Stimulated activated CD8-positive, alpha-beta memory T cell treated with anti-CD3 and anti-CD28 coated beads, Interleukin-7, amount 100 ng/mL, for 1 hour (primary cell): ENCODE data around the gene PDE7B.

ENCODE experiments used
- DNase-seq, 2 donors: peaks; one replicate each; pipeline ENCODE4 v3.0.0-alpha.2; 2020; ENCODE audit warnings: low read depth in 2 of 2

PDE7B gene

DNA sequence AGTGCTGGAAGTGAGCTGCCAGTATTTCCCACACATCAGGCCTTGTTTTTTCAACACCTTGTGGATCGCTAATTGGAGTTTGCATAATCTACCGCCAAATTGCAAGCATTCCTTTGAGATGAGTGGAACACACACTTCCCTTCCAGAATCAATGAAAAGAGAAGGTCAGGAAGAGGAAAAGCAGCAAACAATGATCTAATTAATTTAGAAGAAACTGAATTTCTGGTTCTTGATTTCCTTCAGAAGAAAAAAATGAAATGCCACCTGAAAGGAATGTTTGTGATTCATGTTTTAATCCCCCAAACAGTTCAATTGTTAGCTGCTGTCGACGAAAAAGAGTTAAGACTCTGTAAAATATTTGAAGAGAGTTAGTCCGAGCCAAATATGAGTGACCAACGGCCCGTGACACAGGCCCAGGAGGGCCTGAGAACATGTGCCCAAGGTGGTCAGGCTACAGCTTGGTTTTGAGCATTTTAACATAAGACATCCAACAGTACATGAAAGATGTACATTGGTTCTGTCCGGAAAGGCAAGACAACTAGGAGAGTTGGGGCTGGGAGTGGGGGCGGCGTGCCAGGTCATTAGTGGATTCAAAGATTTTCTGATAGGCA lies 216.3 kb downstream of the PDE7B start:
- no peak for DNase-seq

DNA sequence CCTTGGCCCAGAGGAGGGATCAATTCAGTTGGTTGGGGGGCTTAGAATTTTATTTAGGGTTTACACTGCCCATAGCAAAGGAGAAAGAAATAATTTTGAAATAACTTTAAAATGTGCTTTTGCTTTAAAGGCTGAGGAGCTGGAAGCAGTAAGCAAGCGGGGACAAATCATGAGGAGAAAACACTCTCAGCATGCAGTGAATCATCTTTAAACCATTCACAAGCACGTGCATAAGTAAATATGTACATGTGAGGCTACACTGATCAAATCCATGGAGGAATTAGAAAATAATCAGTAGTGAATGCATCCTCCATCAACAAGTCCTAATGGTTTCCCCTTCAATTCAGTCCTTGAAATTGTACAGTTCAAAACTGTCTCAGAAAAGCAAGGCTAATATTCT lies 217.6 kb downstream of the PDE7B start:
- no peak for DNase-seq

DNA sequence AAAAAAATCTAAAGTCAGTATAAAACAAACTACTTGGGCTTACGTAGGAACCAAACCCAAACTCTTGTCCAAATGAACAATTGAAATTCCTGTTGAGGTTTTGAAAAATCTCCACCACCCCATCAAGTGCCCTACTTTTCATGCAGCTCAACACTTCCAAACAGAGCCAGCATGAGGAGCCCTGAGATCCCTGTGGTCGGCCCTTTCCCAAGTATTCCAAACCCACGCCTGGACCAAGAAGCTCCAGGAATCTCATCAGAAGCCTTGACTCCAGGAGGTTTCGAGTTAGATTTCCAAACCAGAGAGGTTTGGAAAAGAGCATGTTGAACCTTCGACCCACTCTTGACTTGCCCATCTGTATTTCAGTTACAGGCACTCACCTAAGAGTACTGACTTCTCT lies 219.3 kb downstream of the PDE7B start:
- DNase-seq: no peak

DNA sequence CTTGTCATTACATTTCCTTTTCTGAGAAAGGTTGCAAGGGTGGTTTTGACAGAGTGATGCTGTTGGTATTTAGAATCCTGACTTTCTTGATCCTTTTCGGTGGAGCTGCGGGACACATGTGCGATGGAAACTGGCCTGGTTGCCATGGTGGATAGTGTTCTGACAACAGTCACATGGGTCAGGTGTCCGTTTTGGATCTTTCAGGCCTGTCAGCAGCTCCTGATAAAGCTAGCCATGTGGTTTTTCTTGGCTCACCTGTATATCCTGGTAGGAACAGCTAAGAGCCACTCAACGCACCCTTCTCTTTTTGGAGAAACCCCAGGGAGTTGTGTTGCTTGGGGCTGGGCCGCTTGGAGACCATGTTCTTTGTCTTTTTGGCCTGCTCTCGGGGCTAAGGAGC lies 221.2 kb downstream of the PDE7B start:
- no peak for DNase-seq

DNA sequence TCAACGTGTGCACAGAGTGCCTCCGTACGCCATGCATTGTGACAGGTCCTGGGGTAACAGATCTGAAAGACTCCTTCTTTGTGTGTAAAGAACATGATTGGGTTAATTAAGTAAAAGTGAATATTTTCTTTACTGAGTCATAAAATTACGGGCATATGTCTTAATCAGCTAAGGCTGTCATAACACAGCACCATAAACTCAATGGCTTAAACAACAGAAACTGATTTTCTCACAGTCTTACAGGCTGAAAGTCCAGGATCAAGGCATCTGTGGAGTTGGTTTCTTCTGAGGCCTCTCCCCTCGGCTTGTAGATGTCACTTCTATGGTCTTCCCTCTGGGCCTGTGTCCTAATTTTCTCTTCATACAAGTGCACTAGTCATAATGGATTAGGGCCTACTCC lies 221.7 kb downstream of the PDE7B start:
- DNase-seq: no peak

GRCh38 chr6:136076496-136076895 lies 225.0 kb downstream of the PDE7B start:
- no peak for DNase-seq

GRCh38 chr6:136077834-136078576 lies 226.5 kb downstream of the PDE7B start:
- DNase-seq: no peak

DNA sequence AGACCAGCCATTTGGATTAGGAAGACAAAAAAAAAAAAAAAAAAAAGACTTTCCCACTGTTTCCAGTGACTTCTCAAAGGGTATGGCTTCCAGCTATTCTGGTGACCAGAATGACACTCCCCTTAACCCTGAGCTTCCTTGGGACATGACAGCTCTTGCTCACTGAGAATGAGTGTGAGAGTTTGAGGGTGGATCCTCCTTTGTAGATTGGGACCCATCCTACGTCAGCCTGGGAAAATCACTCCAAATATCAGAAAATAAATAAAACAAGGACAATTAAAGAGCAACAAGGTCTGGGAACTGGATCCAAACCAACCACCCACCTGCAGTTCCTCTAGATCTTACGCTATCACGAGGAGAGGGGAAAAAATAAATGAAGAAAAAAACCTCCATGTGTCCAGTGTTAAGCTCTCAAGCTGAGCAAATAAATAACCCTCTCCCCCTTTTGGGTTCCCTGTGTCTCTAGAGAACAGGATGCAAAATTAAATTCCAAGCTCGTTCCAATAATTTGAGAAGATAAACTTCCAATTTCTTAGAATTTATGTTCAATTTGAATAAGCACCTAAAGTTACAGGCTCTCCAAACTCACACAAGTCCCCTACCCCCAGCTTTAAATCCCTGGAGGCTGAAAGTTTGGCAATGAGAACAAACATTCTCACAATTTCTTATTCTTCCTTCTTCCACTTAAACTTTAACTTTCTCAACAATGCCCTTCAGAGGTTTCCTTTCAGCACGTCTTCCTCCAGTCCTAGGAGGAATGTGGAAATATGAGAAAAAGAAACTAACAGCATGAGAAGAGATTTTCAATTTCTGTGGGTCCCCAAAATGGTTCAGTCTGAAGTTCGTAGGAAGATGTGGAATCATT lies 228.4 kb downstream of the PDE7B start:
- DNase-seq: no peak

DNA sequence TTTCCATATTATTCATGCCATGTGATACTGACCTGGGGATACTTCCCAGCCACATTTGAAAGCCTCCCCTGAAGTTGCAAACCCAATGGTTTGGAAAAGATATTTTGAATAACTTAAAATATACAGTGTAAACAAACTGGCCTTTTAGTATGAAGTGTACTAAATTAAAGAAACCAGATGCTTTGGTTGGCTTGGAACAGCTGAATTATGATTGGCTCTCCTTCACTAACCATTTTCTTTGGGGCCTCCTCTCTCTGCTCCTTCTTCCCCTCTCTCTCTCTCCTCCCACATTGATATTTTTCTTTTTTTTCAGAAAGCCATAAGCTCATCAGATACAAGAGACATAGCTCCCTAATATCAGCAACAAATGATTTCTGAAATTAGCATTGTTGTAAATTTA lies 232.0 kb downstream of the PDE7B start:
- DNase-seq: no peak

DNA sequence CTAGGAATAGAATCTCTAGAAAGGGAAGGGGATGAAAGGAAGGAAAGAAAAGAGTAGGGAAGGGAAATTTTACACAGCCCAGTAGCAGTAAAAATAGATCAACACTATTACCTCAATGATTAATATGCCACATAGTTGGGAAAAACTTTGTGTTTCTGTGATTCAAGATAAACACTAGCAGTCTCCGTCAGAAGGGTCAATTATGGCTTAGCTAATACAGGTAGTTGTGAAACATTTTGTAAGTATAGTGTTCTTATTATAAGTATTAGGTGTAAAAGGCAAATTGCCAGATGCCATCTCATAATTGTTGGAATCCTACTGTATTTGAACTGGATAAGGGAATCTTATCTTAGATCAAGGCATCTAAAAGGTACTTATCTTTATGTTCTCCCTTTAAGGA lies 232.9 kb downstream of the PDE7B start:
- DNase-seq: no peak

- no peak for DNase-seq
Observed at GRCh38 chr6:136085370-136086115, 234.0 kb downstream of the PDE7B start.

DNA sequence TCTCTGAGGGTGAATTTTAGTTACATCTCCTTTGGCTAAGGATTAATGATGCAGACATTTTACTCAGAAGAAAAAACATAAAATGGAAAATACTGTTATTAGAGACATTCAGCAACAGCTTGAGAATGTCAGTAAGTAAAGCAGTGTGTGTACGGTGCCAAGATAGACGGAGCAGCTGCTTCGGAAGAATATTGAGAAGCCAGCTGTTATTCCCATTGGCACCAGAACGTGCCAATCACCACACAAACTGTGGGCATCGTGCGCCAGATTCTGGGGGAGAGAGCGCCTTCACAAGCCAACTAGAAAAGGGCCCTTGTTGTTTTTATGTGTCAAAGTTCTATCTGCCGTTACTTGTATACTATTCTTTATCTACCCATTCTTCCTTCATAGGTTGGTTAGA lies 235.2 kb downstream of the PDE7B start:
- no peak for DNase-seq

- DNase-seq: no peak
Observed at GRCh38 chr6:136087986-136088385, 236.5 kb downstream of the PDE7B start.

- no peak for DNase-seq
Observed at GRCh38 chr6:136088693-136089092, 237.2 kb downstream of the PDE7B start.

DNA sequence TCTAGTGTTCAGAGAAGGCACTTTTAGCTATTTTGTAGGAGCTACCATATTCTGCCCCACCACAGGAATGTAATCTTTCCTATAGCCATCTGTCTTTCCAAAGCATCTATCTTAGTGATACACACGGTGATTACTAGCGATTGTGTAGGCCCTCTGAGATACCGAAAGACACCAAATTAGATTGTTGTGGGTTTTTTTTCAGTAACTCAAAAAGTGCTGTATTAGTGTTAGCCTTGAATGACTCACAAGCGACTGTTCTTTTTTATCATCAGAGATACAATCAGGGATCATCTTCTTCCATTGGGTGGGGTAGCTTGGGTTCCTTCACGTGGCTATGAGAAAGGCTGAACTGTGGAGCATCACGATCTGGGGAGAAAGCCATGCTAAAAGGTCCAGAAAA lies 238.4 kb downstream of the PDE7B start:
- no peak for DNase-seq

GRCh38 chr6:136090929-136091328 lies 239.4 kb downstream of the PDE7B start:
- no peak for DNase-seq

GRCh38 chr6:136092897-136093296 lies 241.4 kb downstream of the PDE7B start:
- no peak for DNase-seq

GRCh38 chr6:136093835-136094234 lies 242.3 kb downstream of the PDE7B start:
- no peak for DNase-seq

DNA sequence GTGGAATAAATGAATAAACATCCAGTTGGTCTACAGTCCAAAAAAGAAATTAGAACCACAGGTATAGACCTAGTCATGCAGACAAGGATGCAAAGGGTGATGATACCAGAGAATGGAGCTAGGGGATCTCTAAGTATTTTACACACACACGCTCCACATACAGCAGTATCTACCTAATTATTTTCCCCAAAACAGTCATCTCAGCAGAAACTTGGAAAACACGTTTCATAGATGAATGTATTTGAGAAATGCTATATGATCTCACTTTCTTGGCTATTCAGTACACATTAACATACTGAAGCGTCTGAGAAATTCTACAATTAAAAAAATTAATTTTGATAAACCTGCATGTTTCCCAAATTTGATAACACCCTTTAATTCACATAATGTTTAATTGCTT lies 243.3 kb downstream of the PDE7B start:
- no peak for DNase-seq

- no peak for DNase-seq
Observed at GRCh38 chr6:136095986-136096385, 244.5 kb downstream of the PDE7B start.

GRCh38 chr6:136102991-136103688 lies 251.6 kb downstream of the PDE7B start:
- DNase-seq: no peak
